Neuronal stem cell (in vitro differentiated cells): ENCODE measurements around the gene GAS7.

Experiments used
- DNase-seq: peaks from one replicate; pipeline ENCODE4 v3.0.0-alpha.2; 2013; ENCODE audit warnings: low spot score
- H2AFZ ChIP-seq: one replicate; pipeline ENCODE4 v1.6.1; 2013; ENCODE audit warnings: mild to moderate bottlenecking, low read length, inconsistent platforms
- H2AK5ac ChIP-seq: 2 replicates; pipeline ENCODE4 v1.6.1; 2013; ENCODE audit warnings: low read depth, mild to moderate bottlenecking, inconsistent platforms, low read length, moderate library complexity, mixed read lengths
- H2BK120ac ChIP-seq: 2 replicates; pipeline ENCODE4 v1.6.1; 2013; ENCODE audit warnings: low read depth, mild to moderate bottlenecking, inconsistent platforms, low read length, moderate library complexity, mixed read lengths
- H2BK12ac ChIP-seq: one replicate; pipeline ENCODE4 v1.6.1; 2013; ENCODE audit warnings: low read length, inconsistent platforms
- H2BK15ac ChIP-seq: 2 replicates; pipeline ENCODE4 v1.6.1; 2013; ENCODE audit warnings: mild to moderate bottlenecking, low read length, inconsistent platforms, mixed read lengths
- H2BK5ac ChIP-seq: one replicate; pipeline ENCODE4 v1.6.1; 2013; ENCODE audit warnings: inconsistent platforms, mild to moderate bottlenecking, low read length, moderate library complexity
- H3K14ac ChIP-seq: one replicate; pipeline ENCODE4 v1.6.1; 2013; ENCODE audit warnings: low read length, inconsistent platforms
- H3K18ac ChIP-seq: 2 replicates; pipeline ENCODE4 v1.6.1; 2013; ENCODE audit warnings: low read length, inconsistent platforms
- H3K23ac ChIP-seq: 2 replicates; pipeline ENCODE4 v1.6.1; 2013; ENCODE audit warnings: low read depth, mild to moderate bottlenecking, mixed read lengths, low read length, inconsistent platforms; ENCODE audit not compliant: poor library complexity
- H3K27ac ChIP-seq: replicated peaks from 3 replicates; pipeline ENCODE4 v1.5.1; 2013; ENCODE audit warnings: low read length, inconsistent platforms
- H3K27me3 ChIP-seq, 3 experiments: 2 replicates each; pipeline ENCODE4 v1.6.1; 2013; ENCODE audit warnings: low read length in 3 of 3, mild to moderate bottlenecking in 2 of 3, inconsistent platforms in 1 of 3, low read depth in 1 of 3, mixed read lengths in 1 of 3, moderate library complexity in 1 of 3; ENCODE audit not compliant: control insufficient read depth in 3 of 3, insufficient read depth in 3 of 3
- H3K36me3 ChIP-seq, 2 donors: replicated peaks in 1 of 2; 2 replicates each; pipeline ENCODE4 v1.6.1; 2013; ENCODE audit warnings: low read length in 2 of 2; ENCODE audit not compliant: control insufficient read depth in 2 of 2, insufficient read depth in 2 of 2
- H3K4ac ChIP-seq: 2 replicates; pipeline ENCODE4 v1.6.1; 2013; ENCODE audit warnings: inconsistent platforms, mild to moderate bottlenecking, low read length, moderate library complexity
- H3K4me1 ChIP-seq, 2 donors: 1 replicate in 1 of 2; 2 replicates in 1 of 2; pipeline ENCODE4 v1.6.1; 2013; ENCODE audit warnings: low read length in 2 of 2, low read depth in 1 of 2; ENCODE audit not compliant: control insufficient read depth in 2 of 2, insufficient read depth in 1 of 2
- H3K4me2 ChIP-seq: one replicate; pipeline ENCODE4 v1.6.1; 2013; ENCODE audit warnings: mild to moderate bottlenecking, low read length, inconsistent platforms; ENCODE audit not compliant: insufficient read depth, poor library complexity, severe bottlenecking
- H3K4me3 ChIP-seq, 2 donors: 2 replicates each; pipeline ENCODE4 v1.5.1; 2013; ENCODE audit warnings: low read length in 2 of 2, mild to moderate bottlenecking in 2 of 2, inconsistent platforms in 1 of 2, moderate library complexity in 1 of 2
- H3K79me1 ChIP-seq: one replicate; pipeline ENCODE4 v1.6.1; 2013; ENCODE audit warnings: low read depth, mild to moderate bottlenecking, inconsistent platforms, low read length, moderate library complexity
- H3K9ac ChIP-seq: one replicate; pipeline ENCODE4 v1.6.1; 2013; ENCODE audit warnings: mild to moderate bottlenecking, low read depth, low read length, inconsistent platforms; ENCODE audit not compliant: poor library complexity
- H3K9me3 ChIP-seq, 2 donors: replicated peaks in 1 of 2; 2 replicates each; pipeline versions ENCODE3 to v1.6.1; 2013; ENCODE audit warnings: low read length in 2 of 2, mild to moderate bottlenecking in 2 of 2, inconsistent platforms in 1 of 2, low read depth in 1 of 2, mixed read lengths in 1 of 2, moderate library complexity in 1 of 2; ENCODE audit not compliant: control insufficient read depth in 2 of 2, insufficient read depth in 1 of 2
- H4K8ac ChIP-seq: one replicate; pipeline ENCODE4 v1.6.1; 2013; ENCODE audit warnings: low read depth, mild to moderate bottlenecking, inconsistent platforms, low read length, moderate library complexity
- H4K91ac ChIP-seq: one replicate; pipeline ENCODE4 v1.6.1; 2013; ENCODE audit warnings: low read length, low read depth, mild to moderate bottlenecking, inconsistent platforms; ENCODE audit not compliant: poor library complexity
- WGBS, 2 donors: extraction: QIAGEN DNeasy Blood & Tissue Kit; methylation state at CpG; one replicate each; pipeline ENCODE4 v1.1.7; 2013; ENCODE audit warnings: missing lambda C conversion rate in 2 of 2, mixed read lengths in 1 of 2; ENCODE audit not compliant: insufficient read length in 2 of 2, insufficient replicate concordance in 1 of 2; ENCODE audit errors: extremely low coverage in 2 of 2; 5-methylcytosine and 5-hydroxymethylcytosine counted together

GAS7 gene

DNA sequence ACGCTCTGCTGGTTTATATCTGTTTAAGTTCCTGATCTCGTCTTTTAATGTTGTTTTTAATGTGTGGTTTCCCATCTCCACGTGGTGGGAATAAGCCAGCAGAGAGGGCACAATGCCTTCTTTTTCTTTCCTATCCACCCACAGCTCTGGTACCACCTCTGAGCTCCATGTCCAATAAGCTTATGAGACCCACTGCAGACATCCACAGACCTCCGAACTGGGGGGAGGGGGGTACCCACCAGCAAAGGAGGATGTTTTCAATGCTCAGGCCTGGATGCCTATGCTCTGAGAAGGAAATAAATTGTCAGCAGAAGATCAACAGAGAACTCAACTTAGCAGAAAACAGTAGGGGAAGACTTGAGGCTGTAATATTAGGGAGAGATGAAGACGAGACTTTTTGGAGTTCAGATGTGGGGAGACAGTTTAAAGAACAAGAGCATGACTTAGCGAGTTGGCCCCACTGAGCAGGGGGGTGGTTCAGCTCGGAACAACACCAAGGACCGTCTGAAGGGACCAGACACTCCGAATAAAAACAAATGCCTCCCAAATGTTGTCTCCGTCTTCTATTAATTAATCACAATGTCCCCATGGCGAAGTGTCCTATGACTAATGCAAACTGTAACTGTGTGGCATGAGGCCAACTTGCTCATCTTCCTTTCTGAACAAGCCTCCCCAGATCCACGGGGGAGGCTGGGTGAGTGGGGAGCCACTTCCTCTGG, 62.7 kb downstream of the GAS7 start:
- Histone ChIP-seq H3K4me2 (no peak overlapping the region), H4K91ac (no peak overlapping the region), H3K79me1 (no peaks in the 10 kb centered on the region), H2BK5ac (no peak overlapping the region), H3K18ac (no peak overlapping the region), H2AK5ac (no peak overlapping the region), H2BK15ac (no peak overlapping the region), H2AFZ (no peak overlapping the region), H3K14ac (no peak overlapping the region), H3K9ac (no peak overlapping the region), H3K27me3 (no peaks in the 10 kb centered on the region), H3K4me1 (peaks cover 0 to 4% of the 10 kb centered on the region in 2 donors), H3K9me3 (no peaks in the 10 kb centered on the region), H2BK12ac (no peak overlapping the region), H3K4me3 (no peak overlapping the region), H3K4ac (no peak overlapping the region), H3K36me3 (no peaks in the 10 kb centered on the region), H4K8ac (no peak overlapping the region), H3K23ac (no peak overlapping the region), H2BK120ac (no peak overlapping the region), H3K27ac (no peak overlapping the region)
- WGBS, 2 donors = no CpG with 5 or more reads among the region's 12 CpGs
- no peak for DNase-seq

DNA sequence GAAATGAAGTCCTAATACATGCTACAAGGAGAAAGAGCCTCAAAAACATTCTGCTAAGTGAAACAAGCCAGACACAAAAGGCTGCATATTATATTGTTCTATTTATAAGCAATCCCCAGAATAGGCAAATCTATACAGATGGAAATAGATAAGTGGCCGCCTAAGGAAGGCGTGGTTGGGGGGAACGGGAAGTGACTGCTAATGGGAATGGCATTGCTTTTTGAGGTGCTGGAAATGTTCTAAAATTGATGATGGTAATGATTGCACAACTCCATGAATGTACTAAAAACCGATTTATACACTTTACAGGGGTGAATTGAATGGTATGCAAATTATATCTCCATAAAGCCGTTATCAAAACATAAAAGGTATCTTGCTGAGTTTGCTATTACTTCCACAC, 67.7 kb downstream of the GAS7 start:
- no peak overlapping the region for H4K8ac ChIP-seq
- DNase-seq = no peak
- no peak overlapping the region for H3K27ac ChIP-seq
- peaks cover 0 to 25% of the 10 kb centered on the region in 2 donors for H3K4me1 ChIP-seq
- no peak overlapping the region for H3K18ac ChIP-seq
- no peak overlapping the region for H3K4ac ChIP-seq
- WGBS, 2 donors = no CpG with 5 or more reads among the region's 5 CpGs
- no peaks in the 10 kb centered on the region for H3K9me3 ChIP-seq
- H2BK15ac ChIP-seq = no peak overlapping the region
- no peak overlapping the region for H2BK12ac ChIP-seq
- no peak overlapping the region for H2BK5ac ChIP-seq
- H3K79me1 ChIP-seq = no peaks in the 10 kb centered on the region
- H2AFZ ChIP-seq = no peak overlapping the region
- H3K4me3 ChIP-seq = no peak overlapping the region
- no peak overlapping the region for H2BK120ac ChIP-seq
- H3K36me3 ChIP-seq = no peaks in the 10 kb centered on the region
- no peak overlapping the region for H3K9ac ChIP-seq
- H2AK5ac ChIP-seq = no peak overlapping the region
- no peak overlapping the region for H4K91ac ChIP-seq
- no peak overlapping the region for H3K23ac ChIP-seq
- H3K27me3 ChIP-seq = no peaks in the 10 kb centered on the region
- H3K4me2 ChIP-seq = no peak overlapping the region
- no peak overlapping the region for H3K14ac ChIP-seq

GRCh38 chr17:10130263-10130662, 68.1 kb downstream of the GAS7 start:
- H2AK5ac ChIP-seq = no peak overlapping the region
- no peak overlapping the region for H2AFZ ChIP-seq
- no peak overlapping the region for H4K91ac ChIP-seq
- H2BK120ac ChIP-seq = no peak overlapping the region
- no peak overlapping the region for H3K4me3 ChIP-seq
- no peak overlapping the region for H2BK15ac ChIP-seq
- H2BK12ac ChIP-seq = no peak overlapping the region
- no peak overlapping the region for H3K14ac ChIP-seq
- no peak for DNase-seq
- no peaks in the 10 kb centered on the region for H3K79me1 ChIP-seq
- H2BK5ac ChIP-seq = no peak overlapping the region
- H3K36me3 ChIP-seq = no peaks in the 10 kb centered on the region
- H3K23ac ChIP-seq = no peak overlapping the region
- WGBS, 2 donors = no CpG with 5 or more reads among the region's 5 CpGs
- peaks cover 0 to 22% of the 10 kb centered on the region in 2 donors for H3K4me1 ChIP-seq
- no peak overlapping the region for H3K4ac ChIP-seq
- H3K4me2 ChIP-seq = no peak overlapping the region
- H3K27ac ChIP-seq = no peak overlapping the region
- no peaks in the 10 kb centered on the region for H3K27me3 ChIP-seq
- no peaks in the 10 kb centered on the region for H3K9me3 ChIP-seq
- no peak overlapping the region for H3K18ac ChIP-seq
- H3K9ac ChIP-seq = no peak overlapping the region
- H4K8ac ChIP-seq = no peak overlapping the region

DNA sequence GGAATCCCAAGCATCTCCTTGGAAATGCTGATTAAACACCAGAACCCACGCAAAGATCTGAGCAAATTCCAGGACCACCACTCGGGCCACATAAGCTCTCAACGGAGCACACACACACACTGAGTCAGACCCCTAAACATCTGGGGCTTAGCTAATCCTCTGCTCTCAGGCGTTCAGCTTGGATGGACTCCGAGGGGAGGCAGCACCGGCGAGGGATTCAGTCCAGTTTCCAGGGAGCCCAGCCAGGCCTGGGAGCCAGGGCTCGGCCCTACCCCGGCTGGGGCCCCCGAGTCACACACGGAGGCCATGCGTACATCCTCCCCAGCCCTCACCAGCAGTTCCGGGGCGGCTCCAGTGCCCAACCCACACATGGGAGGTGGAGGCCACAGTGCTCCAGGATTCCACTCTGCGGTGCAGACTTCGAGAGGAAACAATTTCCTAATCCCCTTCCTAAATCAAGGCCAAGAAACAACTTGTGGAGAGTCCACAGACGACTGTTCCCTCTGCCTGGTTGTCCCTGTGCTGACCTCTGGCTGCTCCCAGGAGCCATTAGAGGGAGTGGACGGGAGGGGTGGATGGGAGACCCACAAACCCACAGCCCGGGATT, 70.5 kb downstream of the GAS7 start:
- H4K8ac ChIP-seq = no peak overlapping the region
- H3K27me3 ChIP-seq = no peaks in the 10 kb centered on the region
- no peak for DNase-seq
- H2BK120ac ChIP-seq = no peak overlapping the region
- no peak overlapping the region for H3K27ac ChIP-seq
- H3K4ac ChIP-seq = no peak overlapping the region
- H3K4me3 ChIP-seq = no peak overlapping the region
- H4K91ac ChIP-seq = no peak overlapping the region
- no peak overlapping the region for H3K9ac ChIP-seq
- H3K79me1 ChIP-seq = no peaks in the 10 kb centered on the region
- H3K14ac ChIP-seq = no peak overlapping the region
- no peak overlapping the region for H2BK5ac ChIP-seq
- H3K9me3 ChIP-seq = no peaks in the 10 kb centered on the region
- peak overlapping the region; percentile 12 for H2AK5ac ChIP-seq
- H2BK15ac ChIP-seq = no peak overlapping the region
- no peak overlapping the region for H3K4me2 ChIP-seq
- H3K23ac ChIP-seq = no peak overlapping the region
- no peak overlapping the region for H2AFZ ChIP-seq
- H3K36me3 ChIP-seq = no peaks in the 10 kb centered on the region
- peak overlapping the region; percentile 73 for H3K18ac ChIP-seq
- peaks cover 0 to 22% of the 10 kb centered on the region in 2 donors for H3K4me1 ChIP-seq
- H2BK12ac ChIP-seq = no peak overlapping the region
- WGBS, 2 donors = no CpG with 5 or more reads among the region's 19 CpGs
